A549 (cell line): Measurements from ENCODE around the gene TRUB2.

Source experiments
- CHD4 ChIP-seq: fragments of 200-600 bp; sonication (generic); IDR thresholded peaks from 2 replicates; pipeline ENCODE4 v1.6.1; 2016; ENCODE audit warnings: antibody characterized with exemption, mild to moderate bottlenecking, borderline replicate concordance
- CTCF ChIP-seq: fragments of >200 bp; sonication (Bioruptor Twin); formaldehyde crosslinking; IDR thresholded peaks from 3 replicates; pipeline ENCODE4 v1.5.1; 2016
- JUNB ChIP-seq: fragments of >200 bp; sonication (Bioruptor Twin); formaldehyde crosslinking; IDR thresholded peaks from 2 replicates; pipeline ENCODE4 v1.6.1; 2016
- MAFK ChIP-seq: fragments of 450-650 bp; IDR thresholded peaks from 2 replicates; pipeline ENCODE4 v1.6.1; 2014; ENCODE audit not compliant: partially characterized antibody
- POLR2A ChIP-seq: IDR thresholded peaks from 2 replicates; pipeline ENCODE4 v1.6.1; 2012; ENCODE audit warnings: mild to moderate bottlenecking, low read length
- RFX5 ChIP-seq: fragments of 450-650 bp; IDR thresholded peaks from 2 replicates; pipeline ENCODE4 v1.7.1; 2014; ENCODE audit warnings: antibody characterized with exemption, mild to moderate bottlenecking, moderate library complexity
- SMC3 ChIP-seq: fragments of >200 bp; sonication (Bioruptor Twin); formaldehyde crosslinking; IDR thresholded peaks from 3 replicates; pipeline ENCODE4 v1.6.1; 2018; ENCODE audit warnings: inconsistent platforms

GRCh38 chr9:128275198-128276007 is 46.8 kb downstream of the TRUB2 start, which contains the start of gene GOLGA2:
- TF ChIP-seq CTCF = no peak
- TF ChIP-seq MAFK = no peak
- no peak for TF ChIP-seq POLR2A
- TF ChIP-seq CHD4 = no peak
- no peak for TF ChIP-seq JUNB
- TF ChIP-seq SMC3 = no peak
- TF ChIP-seq RFX5 = no peak
